ENCODE results near the gene TCF7. TPM values are rescaled to one million over a fixed set of nuclear protein-coding genes. Genes with fewer than 3 reads are reported as not detected.

Gene TCF7
- total RNA-seq, 1 experiment from 2014 or later: 18.2 TPM

GRCh38 chr5:134153657-134154056 is 39.2 kb downstream of the TCF7 start:
- Histone ChIP-seq H4K8ac (replicated peaks; ENCODE audit: insufficient read length, low read depth, low read length) (no peak overlapping the region), H3K79me1 (ENCODE audit: insufficient read depth, low read depth, low read length, poor library complexity, severe bottlenecking) (no peaks in the 10 kb centered on the region), H3K4me1 (ENCODE audit: insufficient read depth, low read length) (no peaks in the 10 kb centered on the region), H3K23ac (ENCODE audit: insufficient read length, low read depth, low read length) (no peak overlapping the region), H3K4ac (ENCODE audit: low read depth, low read length) (no peak overlapping the region), H3K23me2 (ENCODE audit: insufficient read length, low read depth, low read length, poor library complexity, severe bottlenecking) (no peaks in the 10 kb centered on the region), H3K79me2 (ENCODE audit: insufficient read depth, low read length) (no peaks in the 10 kb centered on the region), H3K27me3 (ENCODE audit: insufficient read depth, low read length) (no peaks in the 10 kb centered on the region), H2AFZ (ENCODE audit: low read length) (no peak overlapping the region), H2BK12ac (ENCODE audit: insufficient read length, low read depth, low read length) (no peak overlapping the region), H3K14ac (ENCODE audit: insufficient read depth, low read length) (no peak overlapping the region), H3K9ac (ENCODE audit: extremely low read depth, insufficient read length, low read length) (no peak overlapping the region), H3T11ph (ENCODE audit: low read length) (no peak overlapping the region), H3K4me2 (ENCODE audit: insufficient read depth, insufficient read length, low read length) (no peak overlapping the region), H2BK120ac (ENCODE audit: low read depth, low read length, poor library complexity, severe bottlenecking) (no peak overlapping the region), H2AK5ac (ENCODE audit: insufficient read length, low read length) (no peak overlapping the region), H4K91ac (ENCODE audit: insufficient read length, low read depth, low read length) (no peak overlapping the region), H3K56ac (ENCODE audit: insufficient read length, low read depth, low read length) (no peak overlapping the region), H2BK15ac (ENCODE audit: low read depth, low read length) (no peak overlapping the region), H4K5ac (ENCODE audit: insufficient read length, low read depth, low read length) (no peak overlapping the region), H2BK20ac (ENCODE audit: low read depth, low read length, poor library complexity, severe bottlenecking) (no peak overlapping the region), H3K18ac (ENCODE audit: insufficient read length, low read depth, low read length) (no peak overlapping the region), H3K9me3 (ENCODE audit: control insufficient read depth, low read depth, low read length) (no peaks in the 10 kb centered on the region), H3K27ac (ENCODE audit: insufficient read length, low read depth, low read length) (no peak overlapping the region), H4K20me1 (ENCODE audit: control insufficient read depth, insufficient read depth, insufficient read length) (no peaks in the 10 kb centered on the region), H2BK5ac (ENCODE audit: insufficient read length, low read length) (no peak overlapping the region)
- no peaks in the 10 kb centered on the region for H3K4me1 Mint-ChIP-seq
- no peak overlapping the region for H3K4me3 Mint-ChIP-seq
- peaks cover 31 to 81% (median 73%) of the 10 kb centered on the region in 3 experiments for H3K36me3 Mint-ChIP-seq (ENCODE audit: insufficient read depth in 1 of 3, low read depth in 3 of 3)
- WGBS (ENCODE audit: extremely low coverage, insufficient read length, low lambda C conversion rate): no CpG with 5 or more reads among the region's 1 CpG
- TF ChIP-seq CTCF (conservative IDR thresholded peaks at IDR 0.05): no peak
- DNase-seq: no peak
- H3K9me3 Mint-ChIP-seq: no peaks in the 10 kb centered on the region
- H3K27ac Mint-ChIP-seq: no peak overlapping the region
- no peaks in the 10 kb centered on the region for H3K27me3 Mint-ChIP-seq (ENCODE audit: low read depth)

Data from H9 (cell line).